Tibial artery (tissue), 4 donors: ENCODE data around the gene TSPAN18.

Source experiments
- DNase-seq, 2 donors: peaks; one replicate each; pipeline ENCODE4 v3.0.0-alpha.2; 2019
- H3K27ac ChIP-seq, 2 donors: fragments of 200-600 bp; sonication (generic) in 1 of 2; 1 replicate in 1 of 2; 2 replicates in 1 of 2; pipeline ENCODE4 v1.5.1; 2018 to 2019; ENCODE audit warnings: mild to moderate bottlenecking in 1 of 2
- H3K27me3 ChIP-seq, 2 donors: fragments of 200-600 bp; sonication (generic) in 1 of 2; one replicate each; pipeline versions ENCODE4 v1.5.1 to v1.6.0; 2016 to 2019
- H3K36me3 ChIP-seq, 3 donors: fragments of 200-600 bp; sonication (generic) in 2 of 3; one replicate each; pipeline ENCODE4 v1.5.1; 2016 to 2019; ENCODE audit warnings: mild to moderate bottlenecking in 2 of 3
- H3K4me1 ChIP-seq, 4 donors: fragments of 200-600 bp; sonication (generic) in 2 of 4; 1 replicate in 3 of 4; 2 replicates in 1 of 4; pipeline ENCODE4 v1.5.1; 2016 to 2019
- H3K4me3 ChIP-seq, 2 donors: fragments of 200-600 bp; sonication (generic) in 1 of 2; 1 replicate in 1 of 2; 2 replicates in 1 of 2; pipeline ENCODE4 v1.5.1; 2018 to 2019; ENCODE audit warnings: mild to moderate bottlenecking in 2 of 2
- H3K9me3 ChIP-seq, 3 donors: fragments of 200-600 bp; sonication (generic) in 1 of 3; one replicate each; pipeline ENCODE4 v1.5.1; 2016 to 2019
- intact Hi-C: fragments of 100-400 bp; cut with DNase I; formaldehyde crosslinking; loops from one replicate; pipeline ENCODE4 v1.15.0; 2023; ENCODE audit warnings: low total_unique reads
- TF ChIP-seq, protein P1 (sequence below), 2 experiments: fragments of 200-600 bp in 1 of 2; fragments of 450-650 bp in 1 of 2; IDR thresholded peaks; one replicate each; pipeline ENCODE4 v1.5.1; 2017 to 2019; ENCODE audit warnings: antibody characterized with exemption in 2 of 2, mild to moderate bottlenecking in 1 of 2, moderate library complexity in 1 of 2

Gene TSPAN18

DNA sequence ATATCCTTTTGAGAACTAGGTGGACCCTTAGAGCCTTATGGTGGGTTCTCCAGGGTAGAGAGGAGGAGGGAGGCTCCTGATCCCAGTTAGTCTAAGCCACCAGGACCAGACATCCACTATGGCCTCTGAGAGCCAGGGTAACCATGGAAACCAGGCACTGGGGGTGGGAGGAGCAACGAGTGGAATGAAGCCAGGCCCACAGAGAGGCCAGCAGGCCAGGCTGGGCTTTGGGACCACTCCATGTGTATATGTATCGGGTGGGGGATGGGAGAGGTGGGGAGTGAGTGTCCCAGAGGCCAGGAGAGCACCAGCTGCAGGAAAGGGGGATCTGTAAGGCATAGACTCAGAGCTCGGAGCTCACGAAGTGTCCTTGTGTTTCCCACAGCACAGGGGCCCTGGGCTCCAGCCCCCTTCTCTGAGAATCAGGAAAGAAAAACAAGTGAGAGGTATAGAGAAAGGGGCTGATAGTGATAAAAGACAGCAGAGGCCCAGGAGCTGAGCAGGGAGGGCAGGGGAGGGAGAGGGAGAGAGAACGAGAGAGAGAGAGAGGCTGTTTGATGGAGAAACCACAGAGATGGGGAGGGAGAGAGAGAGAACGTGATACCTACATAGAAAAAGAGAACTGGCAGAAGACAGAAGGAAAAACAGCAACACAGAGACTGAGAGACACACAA lies 15.5 kb upstream of the TSPAN18 start:
- intact Hi-C loops: no loop called here
- TF ChIP-seq, protein P1, sequence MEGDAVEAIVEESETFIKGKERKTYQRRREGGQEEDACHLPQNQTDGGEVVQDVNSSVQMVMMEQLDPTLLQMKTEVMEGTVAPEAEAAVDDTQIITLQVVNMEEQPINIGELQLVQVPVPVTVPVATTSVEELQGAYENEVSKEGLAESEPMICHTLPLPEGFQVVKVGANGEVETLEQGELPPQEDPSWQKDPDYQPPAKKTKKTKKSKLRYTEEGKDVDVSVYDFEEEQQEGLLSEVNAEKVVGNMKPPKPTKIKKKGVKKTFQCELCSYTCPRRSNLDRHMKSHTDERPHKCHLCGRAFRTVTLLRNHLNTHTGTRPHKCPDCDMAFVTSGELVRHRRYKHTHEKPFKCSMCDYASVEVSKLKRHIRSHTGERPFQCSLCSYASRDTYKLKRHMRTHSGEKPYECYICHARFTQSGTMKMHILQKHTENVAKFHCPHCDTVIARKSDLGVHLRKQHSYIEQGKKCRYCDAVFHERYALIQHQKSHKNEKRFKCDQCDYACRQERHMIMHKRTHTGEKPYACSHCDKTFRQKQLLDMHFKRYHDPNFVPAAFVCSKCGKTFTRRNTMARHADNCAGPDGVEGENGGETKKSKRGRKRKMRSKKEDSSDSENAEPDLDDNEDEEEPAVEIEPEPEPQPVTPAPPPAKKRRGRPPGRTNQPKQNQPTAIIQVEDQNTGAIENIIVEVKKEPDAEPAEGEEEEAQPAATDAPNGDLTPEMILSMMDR (IDR thresholded peaks at IDR 0.05): no peak
- peaks cover 0 to 8% (median 0%) of the 10 kb centered on the region in 3 donors for H3K9me3 ChIP-seq
- H3K36me3 ChIP-seq: no peaks in the 10 kb centered on the region
- DNase-seq: no peak
- H3K27me3 ChIP-seq: no peaks in the 10 kb centered on the region
- H3K4me3 ChIP-seq: no peak overlapping the region
- H3K4me1 ChIP-seq: peaks cover 0 to 10% (median 6%) of the 10 kb centered on the region in 4 donors
- H3K27ac ChIP-seq: no peak overlapping the region

DNA sequence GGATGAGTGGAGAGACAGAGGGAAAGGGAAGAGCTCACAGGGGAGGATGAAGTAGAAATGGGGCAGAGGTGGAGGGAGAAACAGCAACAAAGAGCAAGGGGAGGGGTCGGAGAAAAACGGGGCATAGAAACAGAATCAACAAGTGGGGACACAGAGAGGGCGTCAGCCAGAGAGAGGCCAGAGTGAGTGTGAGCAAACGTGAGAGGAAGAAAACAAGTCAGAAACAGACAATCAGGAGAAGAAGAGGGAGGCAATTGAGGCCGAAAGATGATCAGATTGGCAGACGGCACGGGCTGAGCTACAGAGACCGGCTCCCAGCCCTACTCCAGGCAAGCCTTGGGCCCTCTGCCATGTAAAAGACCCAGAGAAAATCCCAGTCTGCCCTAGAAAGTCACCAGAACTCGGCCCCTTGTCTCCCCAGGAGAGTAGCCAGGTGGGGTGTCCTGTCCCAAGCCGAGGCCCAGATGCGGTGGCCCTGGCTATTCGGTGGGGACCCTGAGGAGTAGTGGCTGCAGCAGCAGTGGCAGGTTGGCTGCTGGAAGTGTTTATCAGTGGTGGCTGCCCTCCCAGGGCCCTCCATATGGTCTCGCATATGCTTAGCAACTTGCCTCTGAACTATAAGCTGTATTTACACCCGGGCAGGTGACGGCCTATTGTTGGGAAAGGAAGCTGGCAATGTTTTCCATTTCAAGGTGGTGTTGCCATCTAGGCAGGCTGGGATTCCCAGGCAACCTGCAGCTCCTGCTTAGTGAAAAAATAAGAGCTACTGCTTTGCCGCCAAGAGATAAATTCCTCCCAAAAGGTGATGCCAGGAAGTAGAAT lies 14.8 kb upstream of the TSPAN18 start:
- Histone ChIP-seq H3K36me3 (no peaks in the 10 kb centered on the region), H3K27ac (no peak overlapping the region), H3K4me3 (no peak overlapping the region), H3K9me3 (peaks cover 0 to 3% (median 0%) of the 10 kb centered on the region in 3 donors), H3K4me1 (peaks cover 0 to 10% (median 6%) of the 10 kb centered on the region in 4 donors), H3K27me3 (no peaks in the 10 kb centered on the region)
- DNase-seq: no peak
- intact Hi-C loops: no loop called here
- TF ChIP-seq, protein P1 (IDR thresholded peaks at IDR 0.05): no peak

DNA sequence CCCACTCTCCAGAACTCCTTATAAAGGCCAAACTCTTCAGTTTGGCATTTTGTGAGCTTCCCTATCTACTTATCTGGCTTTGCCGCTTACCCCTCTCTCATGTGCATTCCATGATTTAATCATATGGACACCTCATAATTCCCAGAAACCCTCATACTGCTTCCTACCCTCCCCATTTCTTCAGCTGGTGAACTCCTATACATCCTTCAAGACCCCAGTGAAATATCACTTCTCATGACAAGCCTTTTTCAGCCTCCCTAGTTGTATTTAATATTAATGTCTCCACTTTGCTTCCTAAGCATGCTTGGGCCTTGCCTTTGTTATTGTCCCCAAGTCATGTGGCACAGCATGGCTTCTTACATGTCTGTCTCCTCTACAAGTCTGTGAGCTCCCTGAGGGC lies 13.7 kb upstream of the TSPAN18 start:
- Histone ChIP-seq H3K9me3 (peaks cover 0 to 2% (median 0%) of the 10 kb centered on the region in 3 donors), H3K27me3 (no peaks in the 10 kb centered on the region), H3K27ac (no peak overlapping the region), H3K4me3 (no peak overlapping the region), H3K36me3 (no peaks in the 10 kb centered on the region), H3K4me1 (peaks cover 0 to 4% (median 3%) of the 10 kb centered on the region in 4 donors)
- TF ChIP-seq, protein P1 (IDR thresholded peaks at IDR 0.05): no peak
- intact Hi-C loops: no loop called here
- DNase-seq: no peak

DNA sequence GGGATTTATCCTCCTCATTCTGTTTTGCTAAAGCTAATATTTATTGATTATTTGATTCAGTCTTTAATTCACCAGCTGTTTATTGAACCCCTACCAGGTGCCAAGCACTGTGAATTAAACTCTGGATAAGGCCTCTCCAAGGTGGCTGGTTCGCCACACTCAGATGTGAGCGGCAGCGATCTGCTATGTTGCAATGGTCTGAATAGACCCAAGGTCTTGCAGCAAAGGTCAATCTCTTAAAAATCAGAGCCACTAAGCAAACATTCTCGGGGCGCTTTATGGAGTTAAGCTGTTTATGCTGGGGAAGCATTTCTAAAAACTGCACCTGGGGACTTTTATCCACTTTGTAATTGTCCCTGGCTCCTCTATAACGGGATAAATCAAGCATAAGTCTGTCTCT lies 10.5 kb upstream of the TSPAN18 start:
- H3K4me3 ChIP-seq: no peak overlapping the region
- H3K27ac ChIP-seq: no peak overlapping the region
- no peak for DNase-seq
- no peaks in the 10 kb centered on the region for H3K4me1 ChIP-seq
- no peaks in the 10 kb centered on the region for H3K36me3 ChIP-seq
- TF ChIP-seq, protein P1 (IDR thresholded peaks at IDR 0.05): no peak
- peaks cover 0 to 5% (median 0%) of the 10 kb centered on the region in 3 donors for H3K9me3 ChIP-seq
- no peaks in the 10 kb centered on the region for H3K27me3 ChIP-seq
- intact Hi-C loops: no loop called here

DNA sequence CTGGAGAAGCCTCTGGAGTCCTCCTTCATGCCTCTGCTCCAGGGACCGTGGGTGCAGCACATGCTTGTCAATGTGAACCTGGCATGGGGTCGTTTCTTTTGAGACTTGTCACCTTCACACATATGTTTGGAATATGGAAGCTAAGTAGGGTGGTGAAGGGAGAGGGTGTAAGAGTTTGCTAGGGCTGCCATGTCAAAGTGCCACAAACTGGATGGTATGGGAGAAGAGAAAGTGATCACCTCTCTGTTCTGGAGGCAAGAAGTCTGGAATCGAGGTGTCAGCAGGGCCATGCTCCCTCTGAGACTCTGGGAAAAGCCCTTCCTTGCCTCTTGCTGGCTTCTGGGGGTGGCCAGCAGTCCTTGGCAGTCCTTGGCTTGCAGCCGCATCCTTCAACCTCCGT lies 8.7 kb upstream of the TSPAN18 start:
- no peak for DNase-seq
- TF ChIP-seq, protein P1 (IDR thresholded peaks at IDR 0.05): no peak
- H3K27me3 ChIP-seq: no peaks in the 10 kb centered on the region
- H3K4me3 ChIP-seq: no peak overlapping the region
- peaks cover 0 to 5% (median 0%) of the 10 kb centered on the region in 3 donors for H3K9me3 ChIP-seq
- H3K27ac ChIP-seq: no peak overlapping the region
- no peaks in the 10 kb centered on the region for H3K36me3 ChIP-seq
- intact Hi-C loops: no loop called here
- no peaks in the 10 kb centered on the region for H3K4me1 ChIP-seq
